ENCODE results near the gene DLL3. TPM values are rescaled to one million over a fixed set of nuclear protein-coding genes. Genes with fewer than 3 reads are reported as not detected.

The DLL3 gene
- total RNA-seq, 2 donors from 2014 or later = not detected

DNA sequence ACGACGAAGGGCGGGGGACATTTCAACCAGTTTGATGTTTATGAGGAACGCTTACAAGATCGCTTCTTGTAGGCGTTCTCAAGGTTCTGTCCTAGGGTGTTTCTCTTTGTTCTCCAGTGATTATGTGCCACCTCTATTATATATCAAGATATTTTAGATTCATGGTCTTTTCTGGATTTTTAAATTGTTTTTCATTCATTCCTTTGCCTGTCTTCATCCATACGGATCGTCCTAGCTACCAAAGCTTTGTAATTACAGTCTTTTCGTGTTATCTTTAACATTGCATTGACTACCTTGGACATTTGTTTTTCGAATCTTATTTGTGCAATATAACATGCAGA, 41.6 kb downstream of the DLL3 start:
- Histone ChIP-seq H3K4me3 (no peak overlapping the region), H3K36me3 (replicated peaks in 1 of 2; ENCODE audit: insufficient read depth in 1 of 2, low read depth in 2 of 2) (no peaks in the 10 kb centered on the region), H3K9me3 (no peaks in the 10 kb centered on the region), H3K4me1 (peaks cover 13% of the 10 kb centered on the region), H3K27ac (peak overlapping the region in 3 of 4 donors; percentile 91 to 97 (median 94)), H3K27me3 (no peaks in the 10 kb centered on the region)
- 1 to 2% methylated on average over 10 of the region's 10 CpGs for WGBS, 2 donors
- intact Hi-C loops (cut with DNase I) = no loop called here
- no peak for DNase-seq
- TF ChIP-seq POLR2A (IDR thresholded peaks at IDR 0.05) = no peak
- TF ChIP-seq, protein P1, sequence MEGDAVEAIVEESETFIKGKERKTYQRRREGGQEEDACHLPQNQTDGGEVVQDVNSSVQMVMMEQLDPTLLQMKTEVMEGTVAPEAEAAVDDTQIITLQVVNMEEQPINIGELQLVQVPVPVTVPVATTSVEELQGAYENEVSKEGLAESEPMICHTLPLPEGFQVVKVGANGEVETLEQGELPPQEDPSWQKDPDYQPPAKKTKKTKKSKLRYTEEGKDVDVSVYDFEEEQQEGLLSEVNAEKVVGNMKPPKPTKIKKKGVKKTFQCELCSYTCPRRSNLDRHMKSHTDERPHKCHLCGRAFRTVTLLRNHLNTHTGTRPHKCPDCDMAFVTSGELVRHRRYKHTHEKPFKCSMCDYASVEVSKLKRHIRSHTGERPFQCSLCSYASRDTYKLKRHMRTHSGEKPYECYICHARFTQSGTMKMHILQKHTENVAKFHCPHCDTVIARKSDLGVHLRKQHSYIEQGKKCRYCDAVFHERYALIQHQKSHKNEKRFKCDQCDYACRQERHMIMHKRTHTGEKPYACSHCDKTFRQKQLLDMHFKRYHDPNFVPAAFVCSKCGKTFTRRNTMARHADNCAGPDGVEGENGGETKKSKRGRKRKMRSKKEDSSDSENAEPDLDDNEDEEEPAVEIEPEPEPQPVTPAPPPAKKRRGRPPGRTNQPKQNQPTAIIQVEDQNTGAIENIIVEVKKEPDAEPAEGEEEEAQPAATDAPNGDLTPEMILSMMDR (IDR thresholded peaks at IDR 0.05) = peak in 1 of 7 experiments; percentile 6
- no peak for ATAC-seq

DNA sequence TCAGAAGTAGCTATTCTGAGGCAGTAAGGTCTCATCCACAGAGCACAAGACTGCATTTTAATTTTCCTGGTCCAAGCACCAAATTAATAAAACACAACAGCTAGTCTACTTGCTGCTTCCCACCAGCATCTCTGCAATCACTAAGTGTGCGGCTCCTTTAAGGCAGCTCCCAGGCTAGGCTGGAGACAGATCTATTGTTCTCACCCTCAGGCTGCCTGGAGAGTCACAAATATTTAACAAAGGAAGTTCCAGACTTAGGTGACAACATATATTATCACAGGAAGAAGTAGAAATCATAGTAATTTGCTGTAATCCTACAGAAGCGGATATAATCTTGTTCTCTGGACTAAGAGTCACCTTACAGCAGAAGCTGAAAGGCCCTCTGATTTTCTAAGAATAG, 43.5 kb downstream of the DLL3 start:
- H3K27ac ChIP-seq = no peak overlapping the region
- 62 to 66% methylated on average over 2 of the region's 2 CpGs for WGBS, 2 donors
- ATAC-seq (no peak), DNase-seq (no peak)
- H3K36me3 ChIP-seq (replicated peaks in 1 of 2; ENCODE audit: insufficient read depth in 1 of 2, low read depth in 2 of 2) = no peaks in the 10 kb centered on the region
- H3K4me3 ChIP-seq = no peak overlapping the region
- no peaks in the 10 kb centered on the region for H3K27me3 ChIP-seq
- peaks cover 13% of the 10 kb centered on the region for H3K4me1 ChIP-seq
- intact Hi-C loops (cut with DNase I) = no loop called here
- no peaks in the 10 kb centered on the region for H3K9me3 ChIP-seq
- TF ChIP-seq POLR2A (IDR thresholded peaks at IDR 0.05) = no peak
- TF ChIP-seq, protein P1 (IDR thresholded peaks at IDR 0.05) = no peak

DNA sequence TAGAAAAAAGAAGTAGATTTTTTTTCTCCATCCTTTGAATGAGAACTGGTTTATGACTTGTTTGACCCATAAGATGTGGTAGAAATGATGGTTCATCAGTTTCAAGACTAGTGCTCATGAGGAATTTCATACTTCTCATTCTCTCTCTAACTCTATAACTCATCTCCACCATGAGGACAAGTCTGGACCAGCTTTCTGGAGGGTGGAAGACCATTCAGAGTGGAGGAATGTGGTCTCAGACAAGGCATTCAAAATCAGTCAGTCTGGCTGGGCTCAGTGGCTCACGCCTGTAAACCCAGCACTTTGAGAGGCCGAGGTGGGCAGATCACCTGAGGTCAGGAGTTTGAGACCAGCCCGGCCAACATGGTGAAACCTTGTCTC, 44.7 kb downstream of the DLL3 start:
- WGBS, 2 donors = 69 to 79% methylated on average over 3 of the region's 3 CpGs
- ATAC-seq = no peak

DNA sequence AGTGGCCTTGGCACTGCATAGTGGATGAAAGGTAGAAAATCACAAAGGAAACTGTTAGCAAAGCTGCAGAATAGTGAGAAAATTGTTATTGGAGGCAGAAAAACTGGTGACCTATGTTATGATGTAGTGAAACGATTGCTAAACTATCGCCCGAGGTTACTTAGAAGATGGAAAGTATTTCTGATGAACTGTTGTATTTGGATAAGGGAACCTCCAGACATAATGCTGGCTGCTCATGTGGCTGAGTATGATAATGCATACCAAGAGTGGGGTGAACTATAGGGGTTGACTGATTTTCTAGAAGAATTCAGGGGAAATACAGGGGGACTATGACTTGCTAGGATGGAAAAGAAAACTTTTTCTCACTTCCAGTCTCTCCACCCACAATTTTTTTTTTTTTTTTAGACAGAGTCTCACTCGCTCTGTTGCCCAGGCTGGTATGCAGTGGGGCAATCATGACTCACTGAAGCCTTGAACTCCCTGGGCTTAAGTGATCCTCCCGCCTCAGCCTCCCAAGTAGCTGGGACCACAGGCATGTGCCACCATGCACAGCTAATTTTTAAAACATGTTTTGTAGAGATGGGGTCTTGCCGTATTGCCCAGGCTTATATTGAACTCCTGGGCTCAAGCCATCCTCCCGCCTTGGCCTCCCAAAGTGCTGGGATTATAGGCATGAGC, 45.6 kb downstream of the DLL3 start:
- Histone ChIP-seq H3K36me3 (replicated peaks in 1 of 2; ENCODE audit: insufficient read depth in 1 of 2, low read depth in 2 of 2) (no peaks in the 10 kb centered on the region), H3K4me3 (no peak overlapping the region), H3K27ac (no peak overlapping the region), H3K4me1 (peaks cover under 1% of the 10 kb centered on the region), H3K27me3 (no peaks in the 10 kb centered on the region), H3K9me3 (no peaks in the 10 kb centered on the region)
- 71 to 75% methylated on average over 7 of the region's 7 CpGs for WGBS, 2 donors
- DNase-seq (no peak), ATAC-seq (no peak)
- intact Hi-C loops (cut with DNase I) = no loop called here
- no peak for TF ChIP-seq POLR2A (IDR thresholded peaks at IDR 0.05)
- TF ChIP-seq, protein P1 (IDR thresholded peaks at IDR 0.05) = no peak

More for the DNA sequence above, 44.7 kb downstream of the DLL3 start:
- Histone ChIP-seq H3K4me3 (no peak overlapping the region), H3K27ac (no peak overlapping the region), H3K36me3 (replicated peaks in 1 of 2; ENCODE audit: insufficient read depth in 1 of 2, low read depth in 2 of 2) (no peaks in the 10 kb centered on the region), H3K27me3 (no peaks in the 10 kb centered on the region), H3K9me3 (no peaks in the 10 kb centered on the region), H3K4me1 (peaks cover 9% of the 10 kb centered on the region)
- intact Hi-C loops (cut with DNase I) = no loop called here
- TF ChIP-seq, protein P1 (IDR thresholded peaks at IDR 0.05) = no peak
- TF ChIP-seq POLR2A (IDR thresholded peaks at IDR 0.05) = no peak
- no peak for DNase-seq

DNA sequence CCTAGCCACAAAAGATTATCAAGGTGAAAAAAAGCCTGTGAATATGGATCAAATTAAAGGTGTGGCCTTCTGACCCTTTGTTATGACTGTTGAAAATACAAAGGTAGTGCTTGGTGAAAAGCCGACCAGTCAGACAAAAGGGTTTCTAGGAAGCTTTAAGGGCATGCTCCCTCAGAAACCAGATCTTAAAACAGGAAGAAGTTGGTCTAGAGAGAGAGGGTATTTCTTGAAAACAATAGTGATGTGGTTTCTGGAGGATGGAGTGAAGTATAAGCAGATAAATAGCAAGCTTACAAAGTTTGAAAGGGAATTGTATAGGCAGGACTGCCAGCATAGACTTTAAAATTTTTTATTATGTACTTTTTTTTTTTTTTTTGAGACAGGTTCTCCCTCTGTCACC, 46.2 kb downstream of the DLL3 start:
- intact Hi-C loops (cut with DNase I) = no loop called here
- H3K27ac ChIP-seq = no peak overlapping the region
- DNase-seq = no peak

More for the DNA sequence above, 46.2 kb downstream of the DLL3 start:
- Histone ChIP-seq H3K36me3 (replicated peaks in 1 of 2; ENCODE audit: insufficient read depth in 1 of 2, low read depth in 2 of 2) (no peaks in the 10 kb centered on the region), H3K4me1 (no peaks in the 10 kb centered on the region), H3K9me3 (no peaks in the 10 kb centered on the region), H3K4me3 (no peak overlapping the region), H3K27me3 (no peaks in the 10 kb centered on the region)
- WGBS, 2 donors = 25 to 55% methylated on average over 1 of the region's 1 CpG
- TF ChIP-seq, protein P1 (IDR thresholded peaks at IDR 0.05) = no peak
- no peak for TF ChIP-seq POLR2A (IDR thresholded peaks at IDR 0.05)
- no peak for ATAC-seq
